ENCODE measurements around the gene MAPK1. TPM values are rescaled to one million over a fixed set of nuclear protein-coding genes. Genes with fewer than 3 reads are reported as not detected.
A peak's percentile ranks its signal among the peaks of the same experiment; 100 is the strongest.

Gene MAPK1
- total and polyA plus RNA-seq, 7 donors = 18.0 to 73.2 (median 44.1) TPM

DNA sequence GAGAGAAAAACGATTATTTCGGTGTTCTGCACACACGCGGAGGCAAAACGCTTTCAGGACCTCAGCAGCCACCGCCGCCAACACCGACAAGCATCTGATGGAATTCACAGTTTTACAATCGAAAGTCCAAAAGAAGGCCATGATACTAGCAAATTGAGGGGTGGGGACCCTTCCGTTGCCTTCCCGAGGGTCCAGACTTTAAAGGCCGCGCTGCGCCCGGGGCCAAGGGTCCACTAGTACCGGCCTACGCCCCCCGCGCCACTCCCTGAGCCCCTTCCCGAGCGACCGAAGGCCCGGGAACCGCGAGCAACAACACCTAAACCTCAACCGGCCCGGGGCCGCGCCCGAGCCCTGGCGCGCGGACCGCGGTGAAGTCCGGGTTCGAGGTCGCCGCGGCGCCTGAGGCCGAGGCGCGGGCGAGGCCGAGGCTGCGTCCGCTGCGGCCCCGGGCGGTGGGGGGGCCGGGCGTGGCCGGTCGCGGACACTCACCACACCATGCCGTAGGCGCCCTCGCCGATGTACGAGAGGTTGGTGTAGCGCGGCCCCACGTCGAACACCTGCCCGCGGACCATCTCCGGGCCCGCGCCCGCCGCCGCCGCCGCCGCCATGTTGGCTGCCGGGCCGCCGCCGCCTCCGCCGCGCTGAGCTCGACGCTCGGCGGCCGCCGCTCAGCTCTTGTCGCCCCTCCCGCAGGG, 465 bp downstream of the MAPK1 start:
- 0% methylated on average over 91 of the region's 91 CpGs for WGBS, 2 donors
- intact Hi-C loops (cut with DNase I) = loop anchor here (1.0 to 5.0 kb wide), 3 partner anchors 71 to 155 kb away; partner anchors contain the start of gene YPEL1
- Histone ChIP-seq H3K4me3 (peak overlapping the region; percentile 79 to 94 (median 86)), H3K4me1 (peaks cover 0 to 51% (median 36%) of the 10 kb centered on the region in 4 donors), H3K27ac (peak overlapping the region; percentile 86 to 93 (median 90)), H3K9me3 (no peaks in the 10 kb centered on the region), H3K27me3 (no peaks in the 10 kb centered on the region), H3K36me3 (no peaks in the 10 kb centered on the region)
- TF ChIP-seq, protein P1, sequence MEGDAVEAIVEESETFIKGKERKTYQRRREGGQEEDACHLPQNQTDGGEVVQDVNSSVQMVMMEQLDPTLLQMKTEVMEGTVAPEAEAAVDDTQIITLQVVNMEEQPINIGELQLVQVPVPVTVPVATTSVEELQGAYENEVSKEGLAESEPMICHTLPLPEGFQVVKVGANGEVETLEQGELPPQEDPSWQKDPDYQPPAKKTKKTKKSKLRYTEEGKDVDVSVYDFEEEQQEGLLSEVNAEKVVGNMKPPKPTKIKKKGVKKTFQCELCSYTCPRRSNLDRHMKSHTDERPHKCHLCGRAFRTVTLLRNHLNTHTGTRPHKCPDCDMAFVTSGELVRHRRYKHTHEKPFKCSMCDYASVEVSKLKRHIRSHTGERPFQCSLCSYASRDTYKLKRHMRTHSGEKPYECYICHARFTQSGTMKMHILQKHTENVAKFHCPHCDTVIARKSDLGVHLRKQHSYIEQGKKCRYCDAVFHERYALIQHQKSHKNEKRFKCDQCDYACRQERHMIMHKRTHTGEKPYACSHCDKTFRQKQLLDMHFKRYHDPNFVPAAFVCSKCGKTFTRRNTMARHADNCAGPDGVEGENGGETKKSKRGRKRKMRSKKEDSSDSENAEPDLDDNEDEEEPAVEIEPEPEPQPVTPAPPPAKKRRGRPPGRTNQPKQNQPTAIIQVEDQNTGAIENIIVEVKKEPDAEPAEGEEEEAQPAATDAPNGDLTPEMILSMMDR (IDR thresholded peaks at IDR 0.05) = no peak
- TF ChIP-seq POLR2AphosphoS5 (IDR thresholded peaks at IDR 0.05) (no peak), POLR2A (IDR thresholded peaks at IDR 0.05) (no peak)
- peak; percentile 68 for DNase-seq

DNA sequence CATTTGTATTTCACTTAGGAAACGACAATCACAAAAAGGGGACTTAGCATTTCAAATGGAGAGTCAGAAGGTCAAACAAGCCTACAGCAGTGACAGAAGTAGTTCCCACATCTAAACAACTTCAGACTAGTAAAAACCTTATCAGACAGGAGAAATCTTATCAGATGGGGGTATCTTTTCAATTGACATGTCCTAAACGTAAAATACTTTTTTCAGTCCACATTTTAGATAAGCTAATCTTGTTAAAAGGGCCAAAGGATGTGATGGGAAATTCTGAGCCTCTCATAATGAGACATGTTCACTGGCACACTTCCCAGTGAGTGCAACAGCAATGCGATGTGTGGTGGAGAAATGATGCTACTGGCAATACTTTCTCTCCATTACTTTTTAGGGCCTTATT, 2.4 kb downstream of the MAPK1 start:
- 37 to 45% methylated on average over 3 of the region's 3 CpGs for WGBS, 2 donors
- intact Hi-C loops (cut with DNase I) = loop anchor here (5.0 kb wide), 1 partner anchor 153 kb away; no protein-coding TSS in a partner anchor
- no peak for TF ChIP-seq POLR2A (IDR thresholded peaks at IDR 0.05)
- no peak for TF ChIP-seq EP300 (IDR thresholded peaks at IDR 0.05)
- TF ChIP-seq, protein P1 (IDR thresholded peaks at IDR 0.05) = no peak
- DNase-seq = peak; percentile 75
- Histone ChIP-seq H3K9me3 (no peaks in the 10 kb centered on the region), H3K27ac (peak overlapping the region in 2 of 4 donors; percentile 89 to 93), H3K36me3 (no peaks in the 10 kb centered on the region), H3K4me1 (peaks cover 0 to 69% (median 52%) of the 10 kb centered on the region in 4 donors), H3K4me3 (peak overlapping the region in 2 of 4 donors; percentile 79 to 94), H3K27me3 (no peaks in the 10 kb centered on the region)

GRCh38 chr22:21862386-21863245, 4.8 kb downstream of the MAPK1 start:
- no peaks in the 10 kb centered on the region for H3K27me3 ChIP-seq
- TF ChIP-seq POLR2A (IDR thresholded peaks at IDR 0.05) (no peak), POLR2AphosphoS5 (IDR thresholded peaks at IDR 0.05) (no peak), EP300 (IDR thresholded peaks at IDR 0.05) (no peak)
- TF ChIP-seq, protein P1 (IDR thresholded peaks at IDR 0.05) = no peak
- DNase-seq = no peak
- no peaks in the 10 kb centered on the region for H3K9me3 ChIP-seq
- no peak overlapping the region for H3K4me3 ChIP-seq
- WGBS, 2 donors = 83 to 90% methylated on average over 9 of the region's 9 CpGs
- intact Hi-C loops (cut with DNase I) = no loop called here
- no peaks in the 10 kb centered on the region for H3K36me3 ChIP-seq
- H3K4me1 ChIP-seq = peaks cover 0 to 80% (median 67%) of the 10 kb centered on the region in 4 donors
- H3K27ac ChIP-seq = no peak overlapping the region

DNA sequence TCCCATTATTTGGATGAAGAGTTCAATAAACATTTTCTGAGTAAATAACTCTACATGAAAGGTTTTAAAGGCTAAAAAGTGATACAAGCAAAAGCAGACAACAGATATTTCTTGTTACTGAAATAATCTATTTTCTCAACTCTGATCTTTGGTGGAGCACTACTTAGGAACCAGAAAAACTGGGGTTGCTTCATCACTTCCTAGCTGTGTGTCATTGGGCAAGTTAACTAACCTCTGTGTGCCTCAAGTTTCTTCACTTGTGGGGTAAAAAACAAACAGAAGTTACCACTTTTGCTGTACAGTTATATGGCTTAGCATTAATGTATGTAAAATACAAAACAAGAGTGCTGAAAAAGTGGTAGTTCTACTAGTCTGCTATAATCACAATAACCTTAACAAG, 5.6 kb downstream of the MAPK1 start:
- Histone ChIP-seq H3K4me3 (no peak overlapping the region), H3K9me3 (no peaks in the 10 kb centered on the region), H3K27me3 (no peaks in the 10 kb centered on the region), H3K27ac (peak overlapping the region in 1 of 4 donors; percentile 5), H3K4me1 (peaks cover 0 to 88% (median 72%) of the 10 kb centered on the region in 4 donors), H3K36me3 (no peaks in the 10 kb centered on the region)
- TF ChIP-seq EP300 (IDR thresholded peaks at IDR 0.05) (no peak), POLR2A (IDR thresholded peaks at IDR 0.05) (no peak), POLR2AphosphoS5 (IDR thresholded peaks at IDR 0.05) (no peak)
- TF ChIP-seq, protein P1 (IDR thresholded peaks at IDR 0.05) = no peak
- DNase-seq = no peak
- intact Hi-C loops (cut with DNase I) = no loop called here
